ENCODE data around the gene FBXL14.

The FBXL14 gene

DNA sequence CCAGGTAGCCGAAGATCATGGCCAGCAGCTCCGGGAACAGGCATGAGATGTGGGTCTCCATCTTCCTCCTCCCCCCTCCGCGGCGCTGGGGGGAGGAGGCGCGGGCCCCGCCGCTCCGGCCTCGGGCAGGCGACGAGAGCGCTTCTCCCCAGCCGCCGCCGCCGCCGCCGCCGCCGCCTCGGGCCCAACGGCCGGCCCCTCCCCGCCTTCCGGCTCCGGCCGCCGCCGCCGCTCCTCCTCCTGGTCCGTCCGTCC is 448 bp downstream of the FBXL14 start:
- DNase-seq = peak in 8 of 56 donors; percentile 22 to 68 (median 60)

DNA sequence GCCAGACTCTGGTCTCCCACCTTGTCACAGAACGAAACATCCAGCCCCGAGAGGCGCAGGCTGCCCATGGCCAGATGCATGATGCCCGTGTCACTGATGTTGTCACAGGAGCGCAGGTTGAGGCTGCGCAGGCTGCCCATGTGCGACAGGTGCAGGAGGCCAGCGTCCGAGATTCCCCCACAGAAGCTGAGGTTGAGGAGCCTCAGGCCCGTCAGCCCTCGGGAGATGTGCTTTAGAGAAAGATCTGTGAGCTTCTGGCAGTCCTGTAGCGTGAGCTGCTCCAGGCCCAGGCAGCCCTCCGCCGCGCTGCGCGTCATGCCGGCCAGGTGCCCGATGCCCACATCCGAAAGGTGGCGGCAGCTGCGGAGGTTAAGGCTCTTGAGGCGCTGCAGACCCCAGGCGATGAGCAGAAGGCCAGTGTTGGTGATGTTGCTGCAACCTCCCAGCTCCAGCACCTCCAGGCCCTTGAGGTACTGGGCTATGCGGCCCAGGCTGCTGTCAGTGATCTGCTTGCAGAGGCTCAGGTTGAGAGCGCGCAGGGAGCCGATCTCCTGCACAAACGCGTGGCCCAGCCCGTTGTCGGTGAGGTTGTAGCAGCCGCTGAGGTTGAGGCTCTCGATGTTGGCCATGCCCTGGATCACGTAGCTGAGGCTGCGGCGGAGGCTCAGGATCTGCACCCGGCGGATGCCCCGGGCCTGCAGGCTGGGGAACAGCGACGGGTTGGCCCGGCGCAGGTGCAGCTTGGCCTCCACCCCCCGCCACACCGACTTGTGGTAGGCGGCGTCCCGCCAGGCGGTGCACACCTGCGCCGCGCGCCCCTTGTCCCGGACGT is 991 bp downstream of the FBXL14 start:
- DNase-seq = peak in 31 of 56 donors; percentile 23 to 73 (median 48)

DNA sequence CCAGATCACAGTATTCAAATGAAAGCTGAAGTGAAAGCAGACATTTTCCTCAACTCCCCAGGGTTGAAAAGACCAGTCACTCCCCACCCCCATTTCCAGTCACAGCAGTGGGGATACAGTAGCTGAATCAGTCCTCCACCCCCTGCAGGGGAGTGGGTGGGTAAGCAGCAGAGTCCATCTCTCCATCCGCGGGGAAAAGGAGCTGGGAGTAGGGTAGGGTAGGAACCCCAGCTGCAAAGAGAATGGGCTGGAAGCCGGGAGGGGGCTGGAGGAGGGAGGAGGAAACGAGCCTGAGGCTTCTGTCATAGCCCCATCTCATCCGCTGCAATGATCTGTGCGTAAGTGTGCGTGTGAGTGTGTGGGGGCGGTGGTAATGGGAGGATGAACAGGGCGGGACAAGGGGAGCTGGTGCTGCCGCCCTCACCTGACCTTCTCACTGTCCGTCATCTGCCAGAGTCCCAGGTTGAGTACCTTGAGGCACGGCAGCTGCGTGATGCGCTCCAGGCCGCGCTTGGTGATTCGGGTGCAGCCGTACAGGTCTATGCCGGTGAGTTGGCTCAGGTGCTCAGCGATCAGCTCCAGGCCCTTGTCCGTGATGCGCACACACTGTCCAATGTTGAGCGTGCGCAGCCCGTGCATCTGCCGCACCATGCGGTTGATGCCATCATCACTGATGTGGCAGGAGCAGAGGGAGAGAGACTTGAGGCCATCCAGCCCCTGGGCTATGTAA is 1.8 kb downstream of the FBXL14 start:
- peak in 44 of 56 donors; percentile 12 to 81 (median 47) for DNase-seq

DNA sequence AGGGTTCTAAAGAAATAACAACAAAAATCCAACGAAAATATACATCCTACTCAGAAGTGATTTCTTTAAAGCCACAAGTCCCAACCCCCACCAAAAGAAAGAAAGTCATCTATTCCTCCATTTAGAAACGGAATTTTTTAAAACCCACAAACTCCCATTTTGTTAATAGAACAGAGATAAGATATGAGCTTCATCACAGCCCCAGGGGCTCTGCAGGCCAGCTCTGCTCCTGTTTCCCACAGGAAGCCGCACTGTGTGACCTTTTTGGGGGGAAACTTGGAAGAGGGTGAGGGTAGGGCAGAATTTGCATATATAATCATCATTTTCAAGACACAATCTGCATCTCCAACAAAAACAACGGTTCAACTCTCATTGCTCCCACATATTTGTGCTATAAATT is 2.8 kb downstream of the FBXL14 start:
- no peak for DNase-seq

DNA sequence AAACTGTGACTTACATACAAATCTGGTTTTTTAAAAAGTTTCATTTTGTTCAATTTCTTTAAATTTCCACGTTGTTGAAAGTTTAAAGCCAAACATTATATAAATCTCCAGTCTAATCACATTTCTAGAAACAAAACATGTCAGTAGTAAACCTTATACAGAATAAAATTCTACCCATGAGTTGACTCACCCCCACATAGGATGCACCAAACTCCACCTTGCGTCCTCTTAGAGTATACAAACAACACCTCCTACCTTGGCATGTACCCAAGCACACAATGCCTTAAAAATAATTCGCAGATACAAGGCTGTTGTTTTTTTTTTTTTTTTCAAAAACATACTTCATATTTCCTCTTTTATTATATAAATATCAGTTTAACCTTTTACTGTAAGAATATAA is 3.3 kb downstream of the FBXL14 start:
- DNase-seq = no peak

DNA sequence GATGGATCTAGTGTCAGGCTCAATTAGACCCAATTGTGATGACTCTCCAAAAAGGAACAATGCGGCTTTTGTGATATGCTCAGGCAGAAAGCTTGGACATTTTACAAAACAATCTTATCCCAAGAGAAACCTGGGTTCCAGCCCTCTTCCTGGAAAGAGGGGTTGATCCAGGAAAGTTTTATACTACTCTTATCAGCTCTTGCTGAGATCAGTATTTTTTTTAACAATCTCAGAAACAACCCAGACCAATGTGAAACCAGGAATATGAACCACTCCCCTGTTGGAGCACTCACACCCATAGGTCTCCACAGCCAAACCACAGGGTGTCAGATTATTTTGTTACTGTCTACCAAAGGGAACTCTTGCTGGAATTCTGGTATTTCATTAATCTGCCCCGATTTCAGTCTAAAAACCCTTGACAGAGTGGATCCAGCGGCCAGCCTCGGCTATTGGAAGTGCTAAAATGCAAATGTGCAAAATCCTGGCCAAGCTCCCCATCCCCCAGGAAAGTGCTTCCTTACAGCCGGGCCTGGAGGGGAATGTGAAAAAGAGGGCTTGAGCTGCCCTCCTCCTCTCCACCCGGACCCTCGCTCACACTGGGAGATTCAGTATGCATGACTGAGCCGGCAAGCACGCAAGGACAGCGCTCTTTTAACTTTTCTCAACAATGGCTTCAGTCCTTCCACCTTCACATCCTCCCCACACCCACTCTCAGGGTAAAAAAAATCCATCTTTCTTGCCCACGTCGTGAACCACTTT is 4.0 kb downstream of the FBXL14 start:
- DNase-seq = peak in 44 of 56 donors; percentile 10 to 79 (median 37)

DNA sequence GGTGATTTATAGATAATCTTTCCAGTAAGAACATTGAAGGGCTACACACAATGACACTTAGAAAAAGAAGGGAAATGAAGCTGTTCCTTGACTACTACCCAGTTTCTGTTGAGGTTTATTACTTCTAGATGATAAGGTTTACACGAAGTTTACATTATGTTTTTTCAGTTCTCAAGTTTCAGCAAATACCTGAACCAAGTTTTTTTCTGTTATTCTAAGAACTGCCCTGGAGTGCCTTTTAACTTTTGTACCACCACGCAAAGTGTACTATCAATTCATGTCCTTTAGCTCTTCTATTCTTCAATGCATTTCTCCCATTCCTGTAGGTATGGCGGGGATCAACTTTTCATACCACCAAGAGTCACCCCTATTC is 5.8 kb downstream of the FBXL14 start:
- no peak for DNase-seq

DNA sequence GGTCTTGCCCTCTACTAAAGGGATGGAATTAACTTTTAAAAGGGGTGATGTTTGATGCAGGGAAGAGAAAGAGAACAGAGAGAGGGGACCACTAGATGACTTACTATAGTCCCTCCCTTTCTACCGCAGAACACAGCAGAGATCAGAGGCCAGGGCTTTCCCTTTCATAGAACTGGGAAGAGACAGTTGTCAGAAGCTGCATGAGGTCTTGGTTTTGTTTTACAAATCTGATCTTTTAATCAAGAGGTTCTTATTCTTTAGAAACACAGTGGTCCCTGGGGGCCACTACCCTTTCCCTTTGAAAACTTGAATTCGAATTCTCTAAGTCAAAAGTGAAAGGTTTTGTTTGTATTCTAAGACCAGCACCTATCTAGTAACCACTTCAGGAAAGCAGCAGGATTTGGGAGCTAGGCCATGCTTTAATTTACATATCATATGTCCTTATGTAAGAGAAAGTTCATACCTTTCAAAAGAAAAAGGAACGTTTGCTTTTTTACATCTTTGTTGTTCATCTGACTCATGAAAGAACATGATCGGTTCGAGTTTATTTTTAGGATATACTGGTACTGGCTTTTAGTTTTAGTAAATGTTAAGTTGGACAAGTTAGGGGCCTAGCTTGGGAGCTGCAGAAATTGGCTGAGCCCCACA is 6.3 kb downstream of the FBXL14 start:
- no peak for DNase-seq

DNA sequence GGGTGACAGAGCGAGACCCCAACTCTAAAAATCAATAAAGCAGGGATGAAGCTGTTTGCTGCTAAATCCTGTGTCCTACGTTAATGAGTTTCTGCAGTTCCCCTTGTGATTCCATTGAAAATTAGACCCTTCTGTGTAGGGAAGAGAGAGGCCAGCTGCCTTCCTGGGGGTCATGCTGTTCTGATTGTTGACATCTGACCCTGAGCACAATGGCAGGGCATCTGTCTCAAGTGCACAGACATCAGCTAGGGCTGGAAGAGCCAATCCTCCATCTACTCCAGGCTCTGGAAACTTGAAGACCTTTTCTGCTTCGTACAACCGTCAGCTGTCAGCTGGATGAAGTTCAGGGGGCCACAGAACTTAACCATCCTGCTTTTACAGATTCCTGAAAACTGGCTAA is 10.1 kb downstream of the FBXL14 start:
- DNase-seq = no peak

DNA sequence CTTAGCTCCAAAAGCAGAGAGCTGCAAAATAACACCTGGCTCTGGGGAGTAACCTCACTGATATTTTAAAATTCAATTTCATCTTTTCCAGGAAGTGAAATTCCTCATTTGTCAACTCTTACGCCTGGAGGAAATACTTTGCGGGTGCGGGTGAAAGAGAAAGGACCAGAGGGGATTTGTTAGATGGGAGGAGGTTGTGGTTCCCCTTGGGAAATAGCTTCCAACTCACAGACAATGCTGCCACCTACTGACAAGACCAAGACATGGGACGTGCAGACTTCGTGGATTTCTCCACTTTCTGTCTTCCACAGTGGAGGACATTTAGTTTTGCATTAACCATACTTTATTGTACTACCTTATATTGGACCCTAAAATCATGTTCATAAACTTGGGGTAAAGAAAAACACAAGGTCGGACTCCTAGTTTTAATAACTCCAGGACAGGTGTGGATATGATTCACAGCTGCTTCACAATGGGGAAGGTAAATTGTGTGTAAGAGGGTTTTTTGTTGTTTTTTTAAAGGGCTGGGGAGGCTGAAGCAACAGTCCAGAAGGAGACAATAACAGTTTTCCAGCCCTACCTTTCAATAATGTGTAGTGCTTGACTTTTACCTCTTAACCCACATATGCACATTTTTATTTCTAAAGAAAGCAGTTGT is 10.8 kb downstream of the FBXL14 start:
- peak in 44 of 56 donors; percentile 7 to 82 (median 44) for DNase-seq

DNA sequence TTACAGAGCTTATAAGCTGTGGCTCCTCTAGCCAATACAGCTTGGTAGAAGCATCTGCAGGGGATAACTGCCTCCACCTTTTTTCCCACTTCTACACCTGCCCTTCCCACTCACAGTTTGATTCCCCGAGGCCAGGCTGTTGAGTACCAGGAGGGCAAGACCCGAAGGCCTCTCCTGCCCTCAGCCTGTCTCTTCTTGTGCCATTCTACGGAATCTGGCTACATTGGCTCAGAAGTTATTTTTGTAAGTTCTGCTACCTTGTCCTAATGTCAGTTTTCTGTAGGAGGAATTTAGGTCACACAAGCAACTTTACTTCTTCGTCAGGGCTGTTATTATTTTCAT is 11.7 kb downstream of the FBXL14 start:
- no peak for DNase-seq

DNA sequence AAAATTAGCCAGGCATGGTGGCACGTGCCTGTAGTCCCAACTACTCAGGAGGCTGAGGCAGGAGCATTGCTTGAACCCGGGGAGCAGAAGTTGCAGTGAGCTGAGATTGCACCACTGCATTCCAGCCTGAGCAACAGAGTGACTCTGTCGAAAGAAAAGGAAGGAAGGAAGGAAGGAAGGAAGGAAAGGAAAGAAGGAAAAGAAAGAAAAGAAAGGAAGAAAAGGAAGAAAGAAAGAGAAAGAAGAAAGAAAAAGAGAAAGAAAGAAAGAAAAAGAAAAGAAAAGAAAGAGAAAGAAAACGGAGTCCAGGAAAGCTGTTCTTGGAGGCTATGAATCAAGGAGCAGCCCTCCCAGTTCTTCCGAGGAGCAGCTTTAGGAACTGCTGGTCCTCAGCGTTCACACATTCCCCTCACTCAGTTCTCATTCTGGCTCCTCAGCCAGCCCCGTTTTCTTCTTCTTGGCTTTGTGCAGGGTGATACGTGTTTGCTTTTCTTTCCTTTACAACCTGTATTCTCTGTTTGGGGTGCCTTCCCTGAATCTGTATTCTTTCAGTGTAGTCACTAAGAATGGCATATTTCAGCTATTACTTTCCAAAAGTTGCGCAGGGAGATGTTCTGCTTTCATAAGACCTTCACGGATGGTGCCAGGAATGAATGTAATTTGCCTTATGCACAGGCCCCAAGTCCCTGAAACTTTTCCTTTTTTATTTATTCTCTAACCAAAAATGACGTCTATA is 12.2 kb downstream of the FBXL14 start:
- no peak for DNase-seq

DNA sequence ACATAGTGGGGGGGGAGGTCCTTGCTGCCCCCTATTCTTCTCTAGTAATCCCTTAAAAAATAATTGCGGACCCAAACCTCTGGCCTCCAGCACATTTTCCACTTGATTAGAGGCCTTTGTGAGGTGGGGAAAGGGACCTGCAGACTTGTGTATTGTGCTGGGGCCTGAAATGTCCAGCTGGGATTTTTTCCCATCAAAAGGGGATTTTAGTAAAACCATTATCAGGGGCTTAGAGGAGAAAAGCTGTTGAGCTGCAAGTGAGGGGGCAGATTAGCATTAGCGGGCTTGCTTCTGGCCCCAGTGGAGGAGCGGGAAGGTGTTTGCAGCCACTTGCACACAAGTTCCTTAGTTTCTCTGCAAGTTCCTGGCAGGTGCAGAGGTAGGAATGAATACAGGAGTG is 13.9 kb downstream of the FBXL14 start:
- no peak for DNase-seq

DNA sequence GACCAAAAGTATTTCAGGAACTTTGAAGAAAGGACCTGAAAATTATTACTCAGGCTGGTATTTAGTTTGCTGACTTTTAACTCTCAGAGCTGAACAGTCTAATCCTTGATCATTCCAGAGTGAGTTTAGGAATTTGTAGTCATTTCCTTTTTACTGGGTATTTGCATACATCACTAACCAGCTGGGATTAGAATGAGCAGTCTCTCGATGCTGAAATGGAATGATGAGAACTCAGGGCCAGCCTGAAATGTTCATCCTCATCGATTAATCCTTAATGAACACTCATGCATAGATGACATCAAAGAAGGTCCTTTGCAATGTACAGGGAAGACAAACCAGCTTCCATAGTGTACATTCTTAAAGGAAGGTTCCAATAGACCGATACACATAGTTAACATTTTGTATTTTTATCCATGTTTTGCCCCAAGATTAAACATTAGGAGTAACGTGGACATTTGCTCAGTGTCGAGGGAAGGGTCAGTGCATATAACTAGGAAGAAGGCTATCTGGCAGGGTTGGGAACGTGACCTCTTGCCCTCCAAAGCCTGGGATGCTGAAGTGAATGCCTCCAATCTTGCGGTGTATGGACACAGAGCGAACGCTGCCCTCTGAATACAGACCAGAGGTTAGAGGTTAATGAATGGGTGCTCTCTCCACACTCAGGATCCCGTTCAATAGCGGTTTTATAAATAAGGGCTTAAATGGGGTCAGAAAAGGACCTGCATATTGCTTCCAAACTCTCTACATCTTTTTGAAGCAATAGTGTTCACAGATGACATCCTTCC is 14.5 kb downstream of the FBXL14 start:
- no peak for DNase-seq

DNA sequence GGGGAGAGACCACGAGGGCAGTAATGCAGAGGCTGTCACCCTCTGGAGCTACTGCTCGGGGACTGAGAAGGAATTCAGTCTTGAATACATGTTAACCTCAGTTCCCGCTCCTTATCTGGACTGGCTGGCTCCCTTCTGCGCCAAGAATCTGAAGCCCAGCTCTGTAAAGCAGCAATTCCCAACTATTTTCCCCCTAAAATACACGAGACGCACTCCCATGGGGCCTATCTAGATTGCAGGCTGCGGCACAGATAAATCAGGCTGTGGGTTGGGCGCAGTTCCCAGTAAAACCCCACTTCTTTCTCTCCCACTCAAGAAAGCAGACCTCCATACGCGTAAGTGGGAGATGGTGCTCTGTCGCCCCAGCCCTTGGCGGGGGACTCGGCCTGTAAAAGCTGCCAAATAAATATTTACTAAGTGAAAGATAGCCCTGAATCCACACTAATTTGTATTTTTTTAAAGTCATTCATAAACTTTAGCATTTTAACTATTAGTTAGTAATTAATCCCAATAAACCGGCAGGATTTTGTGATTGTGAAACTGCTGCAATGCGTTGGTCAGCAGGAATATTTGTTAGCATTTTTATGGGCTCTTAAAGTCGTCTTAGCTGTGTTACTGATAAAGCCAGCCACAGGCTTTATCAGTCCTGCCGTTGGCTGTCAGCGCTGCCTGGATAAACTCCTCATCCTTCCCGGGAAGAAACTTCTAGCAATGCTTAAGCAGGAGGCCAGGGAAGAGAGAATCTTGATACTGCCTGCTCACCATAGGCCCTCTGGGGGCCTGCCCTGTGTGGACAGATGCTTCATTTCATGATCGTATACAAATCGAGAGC is 17.8 kb downstream of the FBXL14 start:
- no peak for DNase-seq

DNA sequence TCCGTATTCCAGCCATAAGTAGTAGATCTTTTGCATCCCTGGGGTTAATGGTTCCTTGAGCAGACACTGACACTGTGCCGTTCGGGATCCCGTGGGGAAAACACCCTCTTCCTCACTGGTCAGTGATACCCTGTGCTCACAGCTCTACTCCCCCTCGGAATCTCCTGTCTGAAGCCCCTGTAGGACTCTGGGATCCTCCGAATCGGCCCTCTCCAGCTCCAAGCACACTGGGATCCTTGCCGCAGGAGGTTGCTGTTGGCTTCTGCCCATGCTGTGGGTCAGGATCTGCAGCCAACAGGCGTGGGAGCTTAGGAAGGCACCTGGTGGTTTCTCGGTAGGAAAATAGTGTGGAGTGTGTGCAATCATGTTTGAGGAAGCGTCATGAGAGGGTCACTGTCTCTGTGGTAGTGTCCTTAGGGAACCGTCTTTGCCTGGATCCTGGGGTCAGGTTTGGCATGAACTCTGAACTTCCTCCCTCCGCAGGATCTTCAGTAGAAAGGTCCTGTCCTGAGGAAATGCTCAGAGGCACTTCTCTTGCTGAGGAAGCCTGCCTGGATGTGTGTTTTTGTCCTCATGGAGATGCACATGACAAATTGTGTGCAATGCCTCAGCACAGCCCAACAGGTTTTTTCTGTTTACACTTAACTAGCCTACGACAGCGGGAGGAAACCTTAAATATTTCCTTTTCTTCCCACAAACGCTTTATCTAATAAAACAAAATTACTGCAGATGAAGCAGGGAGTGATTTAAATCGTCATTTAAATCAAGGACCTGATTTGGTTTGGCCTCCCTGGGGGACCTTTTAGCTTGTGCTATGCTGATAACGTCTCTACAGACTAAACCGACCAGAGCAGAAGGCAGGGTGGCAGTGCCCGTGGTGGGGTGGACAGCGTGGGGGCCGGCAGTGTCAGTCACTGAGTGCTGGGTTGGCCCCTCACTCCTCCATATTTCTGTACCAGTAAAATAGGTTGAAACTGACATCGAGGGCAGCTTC is 18.7 kb downstream of the FBXL14 start:
- DNase-seq = no peak

DNA sequence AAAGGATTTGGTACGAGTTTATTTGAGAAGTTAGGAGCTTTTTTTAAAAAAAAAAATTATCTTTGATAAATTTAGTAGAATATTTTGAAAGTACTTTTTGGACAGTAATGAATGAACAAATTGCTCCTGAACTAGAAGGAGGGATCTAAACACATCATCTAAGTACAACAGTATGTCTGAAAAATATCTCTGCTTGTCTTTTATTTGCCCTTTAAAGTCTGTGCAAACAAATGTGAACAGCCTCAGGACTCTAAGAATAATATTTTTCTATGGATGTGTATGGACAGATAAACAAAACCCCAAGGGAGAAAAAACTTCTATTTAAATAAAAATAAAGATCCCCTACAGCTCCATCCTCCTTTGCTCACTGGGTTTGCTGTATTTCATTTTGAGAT is 19.5 kb downstream of the FBXL14 start:
- no peak for DNase-seq

All from nucleus accumbens (tissue), 56 donors.